DMS53 (cell line): ENCODE data around the gene SRRM3.
"Not testable (repeated sequence)": the region's sequence is repeated elsewhere in the genome, so short reads cannot be mapped to it uniquely, and the experiment has no call there.

Experiments used
- DNase-seq: peaks from one replicate; lab custom pipeline; 2025; lab: John Stamatoyannopoulos, UW

The SRRM3 gene

GRCh38 chr7:76189276-76189675 is 12.4 kb upstream of the SRRM3 start:
- DNase-seq, result no peak

DNA sequence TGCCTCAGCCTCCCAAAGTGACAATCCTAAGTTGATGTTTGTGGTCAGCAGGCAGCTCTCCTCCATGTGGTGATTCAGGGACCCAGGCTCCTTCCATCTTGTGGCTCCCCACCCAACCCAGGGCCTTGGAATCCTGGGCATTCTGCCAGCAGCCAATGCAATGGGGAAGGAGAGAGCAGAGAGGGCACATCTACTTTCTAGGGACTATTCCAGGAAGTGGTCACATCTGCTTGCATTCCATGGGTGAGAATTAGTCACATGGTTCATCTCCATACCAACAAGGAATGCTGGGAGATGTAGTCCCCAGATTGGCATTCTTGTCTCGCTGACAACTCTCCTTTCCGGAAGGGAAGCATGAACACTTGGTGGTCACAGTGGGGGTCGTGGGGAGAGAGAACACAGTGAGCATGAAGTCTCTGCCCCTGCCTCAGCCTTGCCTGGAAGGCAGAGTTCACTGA is 9.9 kb upstream of the SRRM3 start:
- peak; percentile 83 for DNase-seq

GRCh38 chr7:76193466-76193865 is 8.2 kb upstream of the SRRM3 start:
- DNase-seq, result peak; percentile 22

- DNase-seq, result no peak
Observed at GRCh38 chr7:76193883-76194282, 7.8 kb upstream of the SRRM3 start.

DNA sequence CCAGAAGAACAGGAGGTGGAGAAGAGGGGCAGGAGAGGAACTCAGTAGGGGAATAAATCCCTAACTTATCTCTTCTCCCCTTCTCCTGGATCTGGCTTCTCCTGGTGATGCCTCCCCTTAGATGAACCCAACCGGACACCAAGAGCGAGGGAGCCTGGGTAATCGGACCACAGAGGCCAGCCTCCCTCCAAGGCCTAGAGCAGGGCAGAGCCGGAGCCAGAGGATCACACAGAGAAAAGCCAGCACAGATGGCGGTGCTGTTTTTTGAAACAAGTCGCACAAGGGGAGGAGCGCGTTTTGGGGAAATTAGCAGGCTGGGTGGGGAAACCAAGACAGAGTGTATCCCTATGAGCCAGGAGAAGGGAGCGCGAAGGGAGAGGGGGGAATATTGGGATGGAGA is 4.9 kb upstream of the SRRM3 start:
- no peak for DNase-seq

- DNase-seq, result no peak
Observed at GRCh38 chr7:76198202-76198601, 3.5 kb upstream of the SRRM3 start.

GRCh38 chr7:76202666-76203030 is 952 bp downstream of the SRRM3 start:
- peak; percentile 49 for DNase-seq

- DNase-seq, result no peak
Observed at GRCh38 chr7:76204147-76204546, 2.5 kb downstream of the SRRM3 start.

- no peak for DNase-seq
Observed at GRCh38 chr7:76206633-76207032, 4.9 kb downstream of the SRRM3 start.

GRCh38 chr7:76209310-76209709 is 7.6 kb downstream of the SRRM3 start:
- no peak for DNase-seq

- no peak for DNase-seq
Observed at GRCh38 chr7:76211216-76211615, 9.5 kb downstream of the SRRM3 start.

DNA sequence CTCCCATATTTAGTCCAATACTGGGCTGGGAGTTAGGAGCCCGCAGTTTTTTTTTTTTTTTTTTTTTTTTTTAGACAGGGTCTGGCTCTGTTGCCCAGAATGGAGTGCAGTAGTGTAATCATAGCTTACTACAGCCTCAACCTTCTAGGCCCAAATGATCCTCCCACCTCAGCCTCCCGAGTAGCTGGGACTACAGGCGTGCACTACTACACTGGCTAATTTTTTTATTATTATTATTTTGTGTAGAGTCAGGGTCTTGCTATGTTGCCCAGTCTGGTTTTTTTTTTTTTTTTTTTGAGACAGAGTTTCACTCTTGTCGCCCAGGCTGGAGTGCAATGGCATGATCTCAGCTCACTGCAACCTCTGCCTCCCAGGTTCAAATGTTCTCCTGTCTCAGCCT is 13.7 kb downstream of the SRRM3 start:
- DNase-seq, result not testable (repeated sequence)

GRCh38 chr7:76216381-76217082 is 14.8 kb downstream of the SRRM3 start:
- no peak for DNase-seq

GRCh38 chr7:76217942-76218566 is 16.4 kb downstream of the SRRM3 start:
- DNase-seq, result no peak

GRCh38 chr7:76220185-76221057 is 18.7 kb downstream of the SRRM3 start:
- DNase-seq, result no peak

GRCh38 chr7:76222333-76222732 is 20.6 kb downstream of the SRRM3 start:
- no peak for DNase-seq

DNA sequence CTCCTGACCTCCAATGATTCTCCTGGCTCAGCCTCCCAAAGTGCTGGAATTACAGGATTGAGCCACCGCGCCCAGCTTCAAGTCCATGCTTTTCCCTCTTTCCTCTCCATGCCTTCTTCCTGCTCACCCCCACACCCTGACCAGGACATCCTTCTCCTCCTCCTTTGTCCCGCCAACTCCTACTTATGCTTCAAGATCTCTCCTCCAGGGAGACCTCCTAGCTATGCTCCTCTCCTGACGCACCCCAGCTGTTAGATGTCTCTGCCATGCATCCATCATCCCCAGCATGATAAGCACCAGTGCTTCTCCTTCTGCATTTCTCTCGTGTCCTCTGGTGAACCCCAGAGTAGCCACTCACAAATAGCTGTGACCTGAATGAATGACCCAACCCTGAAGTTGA is 21.1 kb downstream of the SRRM3 start:
- no peak for DNase-seq

- DNase-seq, result no peak
Observed at GRCh38 chr7:76223286-76223972, 21.7 kb downstream of the SRRM3 start.

- DNase-seq, result no peak
Observed at GRCh38 chr7:76224695-76225094, 23.0 kb downstream of the SRRM3 start.

- DNase-seq, result no peak
Observed at GRCh38 chr7:76225379-76225778, 23.7 kb downstream of the SRRM3 start.

GRCh38 chr7:76225951-76226350 is 24.3 kb downstream of the SRRM3 start:
- DNase-seq, result no peak

DNA sequence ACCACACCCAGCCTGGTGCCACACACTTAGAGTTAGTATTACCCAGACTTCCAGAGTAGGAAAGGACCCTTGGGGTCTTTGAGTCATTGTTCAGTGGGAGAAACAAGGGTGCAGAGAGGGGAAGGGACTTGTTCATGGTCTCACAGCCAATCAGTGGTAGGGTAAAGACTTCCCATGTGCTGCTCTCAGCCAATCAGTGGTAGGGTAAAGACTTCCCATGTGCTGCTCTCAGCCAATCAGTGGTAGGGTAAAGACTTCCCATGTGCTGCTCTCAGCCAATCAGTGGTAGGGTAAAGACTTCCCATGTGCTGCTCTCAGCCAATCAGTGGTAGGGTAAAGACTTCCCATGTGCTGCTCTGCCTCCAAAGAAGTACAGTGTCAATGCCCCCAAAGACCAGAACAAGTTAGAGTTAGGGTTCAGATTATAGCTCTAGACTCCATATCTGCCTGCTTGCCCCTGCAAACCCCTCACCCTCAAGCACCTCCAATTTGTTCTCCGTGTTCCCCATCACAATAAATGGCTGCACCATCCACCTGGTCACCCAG is 25.3 kb downstream of the SRRM3 start:
- not testable (repeated sequence) for DNase-seq
